MCF 10A (cell line): ENCODE measurements around the gene UBIAD1. TPM values are rescaled to one million over a fixed set of nuclear protein-coding genes. Genes with fewer than 3 reads are reported as not detected.

Source experiments
- BruUV-seq: library from RNA; stranded (reverse); fragments of 400-500 nt; replicated peaks from 2 replicates; lab custom pipeline; 2021; lab: Mats Ljungman, UMichigan
- CTCF ChIA-PET: fragments of 300-600 bp; sonication (Branson Sonifier 250); formaldehyde crosslinking; extraction: SDS; loops from one replicate; lab custom pipeline; 2021; ENCODE audit warnings: antibody characterized with exemption, inconsistent platforms; lab: Yijun Ruan, JAX
- POLR2A ChIA-PET: fragments of 300-600, 350-650 bp; sonication (Branson Sonifier 250); formaldehyde crosslinking; extraction: SDS; loops from one replicate; lab custom pipeline; 2020; ENCODE audit warnings: antibody characterized with exemption, inconsistent platforms; lab: Yijun Ruan, JAX
- DNase-seq: peaks from one replicate; pipeline ENCODE4 v3.0.0-alpha.2; 2018; ENCODE audit not compliant: unreplicated experiment
- H3K27ac Mint-ChIP-seq: one replicate; pipeline ENCODE4 v1.8.0; 2022; ENCODE audit warnings: mild to moderate bottlenecking, low read depth, mixed read lengths; ENCODE audit not compliant: unreplicated experiment
- H3K27me3 Mint-ChIP-seq: one replicate; pipeline ENCODE4 v1.8.0; 2022; ENCODE audit warnings: mixed read lengths; ENCODE audit not compliant: insufficient read depth, unreplicated experiment
- H3K36me3 Mint-ChIP-seq: one replicate; pipeline ENCODE4 v1.8.0; 2022; ENCODE audit warnings: mild to moderate bottlenecking, moderate library complexity, mixed read lengths; ENCODE audit not compliant: insufficient read depth, unreplicated experiment
- H3K4me1 Mint-ChIP-seq: one replicate; pipeline ENCODE4 v1.8.0; 2022; ENCODE audit warnings: mixed read lengths; ENCODE audit not compliant: insufficient read depth, unreplicated experiment
- H3K4me3 Mint-ChIP-seq: one replicate; pipeline ENCODE4 v1.8.0; 2022; ENCODE audit warnings: mild to moderate bottlenecking, moderate library complexity, mixed read lengths; ENCODE audit not compliant: unreplicated experiment
- H3K9me3 Mint-ChIP-seq: one replicate; pipeline ENCODE4 v1.8.0; 2022; ENCODE audit warnings: mixed read lengths; ENCODE audit not compliant: unreplicated experiment
- CTCF ChIP-seq: fragments of 200-600 bp; IDR thresholded peaks from one replicate; pipeline ENCODE4 v1.8.0; 2022; ENCODE audit warnings: antibody characterized with exemption, mild to moderate bottlenecking; ENCODE audit not compliant: unreplicated experiment
- intact Hi-C: fragments of 100-400 bp; cut with micrococcal nuclease; formaldehyde crosslinking; loops from 2 replicates; pipeline ENCODE4 v1.14.1; 2022
- total RNA-seq: library from RNA; stranded (reverse); gene quantifications from 2 replicates; pipeline ENCODE4 v1.2.3, GENCODE V29; 2022

UBIAD1 gene
- total RNA-seq, 1 experiment from 2014 or later, result 23.2 TPM

- no peak for DNase-seq
- Mint-ChIP-seq H3K27ac (no peak overlapping the region), H3K9me3 (no peaks in the 10 kb centered on the region), H3K4me1 (peaks cover 12% of the 10 kb centered on the region), H3K4me3 (no peak overlapping the region), H3K27me3 (no peaks in the 10 kb centered on the region), H3K36me3 (peaks cover 64% of the 10 kb centered on the region)
- intact Hi-C loops, result loop anchor here (2.0 kb wide), 1 partner anchor 357 kb away; no protein-coding TSS in a partner anchor
- ChIA-PET CTCF (interaction anchor here (0.6 to 2.2 kb wide), 5 partner anchors 14 to 1504 kb away, joined by 3 to 10 read pairs (median 4); no protein-coding TSS in a partner anchor), POLR2A (interaction anchor here (0.7 kb wide), 2 partner anchors 27 to 337 kb away, joined by 3 to 4 read pairs; no protein-coding TSS in a partner anchor)
- TF ChIP-seq CTCF, result peak; percentile 17
- TSS peak; percentile 19 for BruUV-seq
Measured at GRCh38 chr1:11285883-11286734, 13.1 kb downstream of the UBIAD1 start.

- no TSS peak for BruUV-seq
- Mint-ChIP-seq H3K4me1 (peaks cover 5% of the 10 kb centered on the region), H3K36me3 (peaks cover 58% of the 10 kb centered on the region), H3K9me3 (no peaks in the 10 kb centered on the region), H3K27me3 (no peaks in the 10 kb centered on the region), H3K4me3 (no peak overlapping the region), H3K27ac (no peak overlapping the region)
- intact Hi-C loops, result loop anchor here (2.0 kb wide), 1 partner anchor 356 kb away; no protein-coding TSS in a partner anchor
- ChIA-PET POLR2A (interaction anchor here (0.7 kb wide), 1 partner anchor 337 kb away, joined by 4 read pairs; no protein-coding TSS in a partner anchor), CTCF (interaction anchor here (0.6 to 2.2 kb wide), 4 partner anchors 13 to 1504 kb away, joined by 3 to 10 read pairs (median 4); no protein-coding TSS in a partner anchor)
- no peak for TF ChIP-seq CTCF
- no peak for DNase-seq
Measured at GRCh38 chr1:11286735-11287410, 13.9 kb downstream of the UBIAD1 start.

GRCh38 chr1:11289064-11289463 is 16.1 kb downstream of the UBIAD1 start:
- DNase-seq, result no peak
- H3K36me3 Mint-ChIP-seq, result peaks cover 47% of the 10 kb centered on the region
- H3K9me3 Mint-ChIP-seq, result no peaks in the 10 kb centered on the region
- TF ChIP-seq CTCF, result no peak
- no peaks in the 10 kb centered on the region for H3K4me1 Mint-ChIP-seq
- BruUV-seq, result no TSS peak
- no peak overlapping the region for H3K27ac Mint-ChIP-seq
- H3K4me3 Mint-ChIP-seq, result no peak overlapping the region
- intact Hi-C loops, result no loop called here
- CTCF ChIA-PET, result interaction anchor here (0.7 kb wide), 1 partner anchor 364 kb away, joined by 5 read pairs; no protein-coding TSS in a partner anchor
- POLR2A ChIA-PET, result no interaction called here
- no peaks in the 10 kb centered on the region for H3K27me3 Mint-ChIP-seq

- no TSS peak for BruUV-seq
- no peak overlapping the region for H3K4me3 Mint-ChIP-seq
- DNase-seq, result no peak
- H3K27me3 Mint-ChIP-seq, result no peaks in the 10 kb centered on the region
- POLR2A ChIA-PET, result no interaction called here
- intact Hi-C loops, result no loop called here
- no peak for TF ChIP-seq CTCF
- no peaks in the 10 kb centered on the region for H3K9me3 Mint-ChIP-seq
- no peak overlapping the region for H3K27ac Mint-ChIP-seq
- CTCF ChIA-PET, result interaction anchor here (0.6 to 1.8 kb wide), 4 partner anchors 8 to 352 kb away, joined by 3 to 7 read pairs (median 4); no protein-coding TSS in a partner anchor
- peaks cover 45% of the 10 kb centered on the region for H3K36me3 Mint-ChIP-seq
- H3K4me1 Mint-ChIP-seq, result no peaks in the 10 kb centered on the region
Measured at GRCh38 chr1:11291049-11291448, 18.1 kb downstream of the UBIAD1 start.
